Fibroblast of villous mesenchyme (primary cell): ENCODE results near the gene TPM2. TPM values are rescaled to one million over a fixed set of nuclear protein-coding genes. Genes with fewer than 3 reads are reported as not detected.

Source experiments
- DNase-seq: peaks from one replicate; pipeline ENCODE4 v3.0.0-alpha.2; 2010; ENCODE audit warnings: low read depth
- H3K4me3 ChIP-seq: 2 replicates; pipeline ENCODE4 v1.5.1; 2011; ENCODE audit warnings: low read depth, mild to moderate bottlenecking, low read length
- total RNA-seq: library from RNA; depleted of rRNA; stranded (reverse); fragments of >200 nt; gene quantifications from 2 replicates; pipeline ENCODE4 v1.2.3, GENCODE V29; 2012
- TF ChIP-seq, protein P1 (sequence below): IDR thresholded peaks from 2 replicates; pipeline ENCODE4 v1.5.1; 2012; ENCODE audit warnings: low read depth, mild to moderate bottlenecking, low read length; ENCODE audit not compliant: insufficient read depth

Gene TPM2
- total RNA-seq, 1 donor, result 1,893 TPM

DNA sequence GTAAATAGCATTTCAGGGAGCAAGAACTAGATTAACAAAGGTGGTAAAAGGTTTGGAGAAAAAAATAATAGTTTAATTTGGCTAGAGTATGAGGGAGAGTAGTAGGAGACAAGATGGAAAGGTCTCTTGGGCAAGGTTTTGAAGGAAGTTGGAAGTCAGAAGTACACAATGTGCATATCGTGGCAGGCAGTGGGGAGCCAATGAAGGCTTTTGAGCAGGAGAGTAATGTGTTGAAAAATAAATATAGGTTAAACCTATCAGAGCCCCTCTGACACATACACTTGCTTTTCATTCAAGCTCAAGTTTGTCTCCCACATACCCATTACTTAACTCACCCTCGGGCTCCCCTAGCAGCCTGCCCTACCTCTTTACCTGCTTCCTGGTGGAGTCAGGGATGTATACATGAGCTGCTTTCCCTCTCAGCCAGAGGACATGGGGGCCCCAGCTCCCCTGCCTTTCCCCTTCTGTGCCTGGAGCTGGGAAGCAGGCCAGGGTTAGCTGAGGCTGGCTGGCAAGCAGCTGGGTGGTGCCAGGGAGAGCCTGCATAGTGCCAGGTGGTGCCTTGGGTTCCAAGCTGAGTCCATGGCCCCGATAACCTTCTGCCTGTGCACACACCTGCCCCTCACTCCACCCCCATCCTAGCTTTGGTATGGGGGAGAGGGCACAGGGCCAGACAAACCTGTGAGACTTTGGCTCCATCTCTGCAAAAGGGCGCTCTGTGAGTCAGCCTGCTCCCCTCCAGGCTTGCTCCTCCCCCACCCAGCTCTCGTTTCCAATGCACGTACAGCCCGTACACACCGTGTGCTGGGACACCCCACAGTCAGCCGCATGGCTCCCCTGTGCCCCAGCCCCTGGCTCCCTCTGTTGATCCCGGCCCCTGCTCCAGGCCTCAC is 16.3 kb downstream of the TPM2 start, which contains the start of gene CA9:
Gene CA9 (plus strand): TSS at position 797 of the 893 bp plus-strand sequence. CDS start 32 bp downstream, at position 829.
- DNase-seq, result no peak
- H3K4me3 ChIP-seq, result no peak within 1 kb of the TSS
- TF ChIP-seq, protein P1, sequence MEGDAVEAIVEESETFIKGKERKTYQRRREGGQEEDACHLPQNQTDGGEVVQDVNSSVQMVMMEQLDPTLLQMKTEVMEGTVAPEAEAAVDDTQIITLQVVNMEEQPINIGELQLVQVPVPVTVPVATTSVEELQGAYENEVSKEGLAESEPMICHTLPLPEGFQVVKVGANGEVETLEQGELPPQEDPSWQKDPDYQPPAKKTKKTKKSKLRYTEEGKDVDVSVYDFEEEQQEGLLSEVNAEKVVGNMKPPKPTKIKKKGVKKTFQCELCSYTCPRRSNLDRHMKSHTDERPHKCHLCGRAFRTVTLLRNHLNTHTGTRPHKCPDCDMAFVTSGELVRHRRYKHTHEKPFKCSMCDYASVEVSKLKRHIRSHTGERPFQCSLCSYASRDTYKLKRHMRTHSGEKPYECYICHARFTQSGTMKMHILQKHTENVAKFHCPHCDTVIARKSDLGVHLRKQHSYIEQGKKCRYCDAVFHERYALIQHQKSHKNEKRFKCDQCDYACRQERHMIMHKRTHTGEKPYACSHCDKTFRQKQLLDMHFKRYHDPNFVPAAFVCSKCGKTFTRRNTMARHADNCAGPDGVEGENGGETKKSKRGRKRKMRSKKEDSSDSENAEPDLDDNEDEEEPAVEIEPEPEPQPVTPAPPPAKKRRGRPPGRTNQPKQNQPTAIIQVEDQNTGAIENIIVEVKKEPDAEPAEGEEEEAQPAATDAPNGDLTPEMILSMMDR, result no peak

DNA sequence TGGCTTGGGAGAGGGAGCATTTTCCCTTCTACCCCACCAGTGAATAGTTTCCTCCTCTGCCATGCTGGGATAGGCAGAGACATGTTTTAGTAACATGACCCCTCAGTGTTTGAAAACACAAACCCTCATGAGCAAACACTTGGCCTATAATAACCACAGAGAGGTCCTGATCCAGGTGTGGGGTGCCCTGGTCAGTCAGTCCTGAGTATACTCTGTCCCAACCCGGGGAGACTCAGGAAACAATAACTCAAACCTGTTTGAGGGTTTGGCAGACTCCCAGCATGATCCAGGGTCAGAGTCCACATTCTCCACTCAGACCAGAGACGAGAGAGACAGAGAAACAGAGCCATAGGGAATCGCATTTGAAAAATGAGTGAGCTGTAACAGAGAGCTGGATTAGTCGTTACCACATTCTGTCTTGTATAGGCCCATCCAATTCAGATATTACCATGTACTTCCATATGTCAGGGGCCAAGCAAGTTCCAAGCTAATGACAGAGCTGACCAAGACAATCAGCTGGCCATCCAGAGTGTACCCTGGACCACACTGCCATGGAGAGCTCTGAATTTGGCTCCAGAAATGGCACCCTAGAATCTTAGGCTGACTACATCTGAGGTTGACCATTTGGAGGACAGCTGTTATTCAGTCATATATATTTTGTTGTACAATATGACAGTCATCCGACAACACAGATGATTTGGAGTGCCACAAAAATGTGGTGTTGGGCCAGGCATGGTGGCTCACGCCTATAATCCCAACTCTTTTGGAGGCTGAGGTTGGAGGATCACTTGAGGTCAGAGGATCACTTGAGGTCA is 20.2 kb downstream of the TPM2 start:
- TF ChIP-seq, protein P1, result no peak
- DNase-seq, result peak; percentile 60
- no peak overlapping the region for H3K4me3 ChIP-seq

DNA sequence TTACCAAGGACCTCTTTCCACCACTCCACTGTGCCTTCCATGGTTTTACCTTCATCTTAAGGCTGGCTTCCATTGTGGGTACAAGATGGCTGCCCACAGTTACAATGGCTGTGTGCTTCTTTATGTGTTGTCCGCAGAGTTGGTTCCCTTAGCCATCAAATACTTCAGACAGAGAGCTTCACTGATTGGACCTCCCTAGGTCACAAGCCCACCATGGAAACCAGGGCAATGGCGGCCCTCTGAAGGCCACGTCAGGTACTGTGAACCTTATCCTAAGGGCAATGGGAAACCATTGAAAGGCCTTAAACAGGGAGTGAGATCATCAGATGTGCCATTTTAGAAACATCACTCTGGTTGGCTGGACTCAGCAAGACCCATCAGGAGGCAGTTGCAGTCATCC is 21.8 kb downstream of the TPM2 start:
- TF ChIP-seq, protein P1, result no peak
- DNase-seq, result no peak
- H3K4me3 ChIP-seq, result no peak overlapping the region

DNA sequence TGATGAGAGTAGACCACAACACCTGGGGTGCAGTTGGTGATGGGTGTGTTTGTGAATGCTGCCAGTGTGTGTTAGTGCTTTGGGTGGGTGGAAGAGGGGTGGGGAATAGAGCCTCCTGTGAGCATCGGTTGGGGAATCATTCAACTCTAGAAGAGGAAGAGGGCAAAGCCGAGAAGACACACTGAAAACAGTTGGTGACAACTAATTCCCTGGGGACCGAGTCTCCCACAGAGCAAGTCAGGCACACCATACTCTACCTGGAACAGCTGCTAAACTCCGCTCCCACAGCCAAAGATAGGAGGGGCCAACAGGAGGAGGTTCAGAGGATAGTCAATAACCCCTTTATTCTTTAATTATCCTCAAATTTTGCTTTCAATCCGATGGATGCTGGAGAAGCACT is 23.2 kb downstream of the TPM2 start:
- H3K4me3 ChIP-seq, result no peak overlapping the region
- TF ChIP-seq, protein P1, result no peak
- DNase-seq, result no peak

DNA sequence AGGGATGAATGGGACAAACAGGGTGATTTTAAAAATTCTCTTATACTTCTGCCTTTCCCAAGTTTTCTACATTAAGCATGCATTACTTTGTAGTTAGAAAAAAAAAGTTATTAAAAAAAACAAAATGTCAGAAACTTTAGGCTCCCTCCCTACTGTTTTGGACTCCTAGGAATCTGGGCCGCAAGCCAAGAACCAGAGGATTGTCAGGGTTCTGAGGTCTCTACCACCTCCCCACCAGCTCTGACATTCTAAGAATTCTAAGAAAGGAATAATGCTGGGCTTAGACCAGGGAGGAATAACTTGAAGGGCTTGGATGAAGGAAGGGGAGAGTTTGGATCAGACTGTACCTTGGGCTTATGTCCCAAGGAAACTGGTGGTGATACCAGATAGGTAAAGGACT is 23.7 kb downstream of the TPM2 start:
- no peak for DNase-seq
- no peak overlapping the region for H3K4me3 ChIP-seq
- TF ChIP-seq, protein P1, result no peak

DNA sequence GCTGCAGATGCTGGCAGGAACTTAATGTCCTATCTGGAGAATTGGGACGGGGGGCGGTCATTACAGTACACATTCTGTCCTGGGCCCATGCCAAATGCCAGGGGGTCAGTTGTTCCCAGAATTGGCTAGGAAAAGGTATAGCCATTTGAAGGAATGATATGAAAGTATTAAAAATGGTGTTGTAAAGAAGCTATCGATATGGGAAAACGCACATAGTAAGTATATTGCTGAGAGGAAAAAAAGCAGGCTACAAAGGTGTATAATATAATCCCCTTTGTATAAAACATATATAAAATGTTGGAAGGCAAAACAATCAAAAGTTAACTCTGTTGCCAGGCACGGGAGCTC is 24.3 kb downstream of the TPM2 start:
- TF ChIP-seq, protein P1, result no peak
- DNase-seq, result no peak
- H3K4me3 ChIP-seq, result peak overlapping the region; percentile 68
